ENCODE results near the gene GAS2L1. TPM values are rescaled to one million over a fixed set of nuclear protein-coding genes. Genes with fewer than 3 reads are reported as not detected.

GAS2L1 gene
- total and polyA plus RNA-seq, 10 donors, result 7.0 to 41.5 (median 28.3) TPM

- peaks cover 0 to 55% (median 23%) of the 10 kb centered on the region in 6 donors for H3K36me3 ChIP-seq
- intact Hi-C loops (cut with DNase I; ENCODE audit: low total_unique reads), result no loop called here
- no peak for TF ChIP-seq POLR2A (IDR thresholded peaks at IDR 0.05)
- no peak for TF ChIP-seq CTCF (IDR thresholded peaks at IDR 0.05 in 8 of 11, conservative IDR thresholded peaks at IDR 0.05 in 3 of 11)
- no peak for TF ChIP-seq POLR2AphosphoS5 (IDR thresholded peaks at IDR 0.05)
- peak overlapping the region; percentile 98 to 100 (median 99) for H3K27ac ChIP-seq
- H3K27me3 ChIP-seq (replicated peaks in 1 of 7), result no peaks in the 10 kb centered on the region
- 1 to 2% (median 1%) methylated on average over 14 of the region's 14 CpGs for WGBS, 5 donors
- H3K4me3 ChIP-seq, result peak overlapping the region; percentile 80 to 99 (median 96)
- H3K9me3 ChIP-seq, result no peaks in the 10 kb centered on the region
- peaks cover 51 to 80% (median 72%) of the 10 kb centered on the region in 6 donors for H3K4me1 ChIP-seq
- no peak for DNase-seq
Observed at GRCh38 chr22:29269230-29269604, 37.2 kb upstream of the GAS2L1 start.

- Histone ChIP-seq H3K4me3 (peak overlapping the region; percentile 80 to 99 (median 96)), H3K36me3 (peaks cover 0 to 55% (median 29%) of the 10 kb centered on the region in 6 donors), H3K27me3 (replicated peaks in 1 of 7) (no peaks in the 10 kb centered on the region), H3K9me3 (no peaks in the 10 kb centered on the region), H3K4me1 (peaks cover 51 to 87% (median 78%) of the 10 kb centered on the region in 6 donors), H3K27ac (peak overlapping the region in 7 of 8 donors; percentile 1 to 99 (median 99))
- DNase-seq, result no peak
- TF ChIP-seq CTCF (IDR thresholded peaks at IDR 0.05 in 8 of 11, conservative IDR thresholded peaks at IDR 0.05 in 3 of 11) (no peak), POLR2AphosphoS5 (IDR thresholded peaks at IDR 0.05) (no peak), POLR2A (IDR thresholded peaks at IDR 0.05) (no peak)
- intact Hi-C loops (cut with DNase I; ENCODE audit: low total_unique reads), result no loop called here
- 9 to 14% (median 11%) methylated on average over 13 of the region's 13 CpGs for WGBS, 5 donors
Observed at GRCh38 chr22:29269731-29270474, 36.5 kb upstream of the GAS2L1 start.

DNA sequence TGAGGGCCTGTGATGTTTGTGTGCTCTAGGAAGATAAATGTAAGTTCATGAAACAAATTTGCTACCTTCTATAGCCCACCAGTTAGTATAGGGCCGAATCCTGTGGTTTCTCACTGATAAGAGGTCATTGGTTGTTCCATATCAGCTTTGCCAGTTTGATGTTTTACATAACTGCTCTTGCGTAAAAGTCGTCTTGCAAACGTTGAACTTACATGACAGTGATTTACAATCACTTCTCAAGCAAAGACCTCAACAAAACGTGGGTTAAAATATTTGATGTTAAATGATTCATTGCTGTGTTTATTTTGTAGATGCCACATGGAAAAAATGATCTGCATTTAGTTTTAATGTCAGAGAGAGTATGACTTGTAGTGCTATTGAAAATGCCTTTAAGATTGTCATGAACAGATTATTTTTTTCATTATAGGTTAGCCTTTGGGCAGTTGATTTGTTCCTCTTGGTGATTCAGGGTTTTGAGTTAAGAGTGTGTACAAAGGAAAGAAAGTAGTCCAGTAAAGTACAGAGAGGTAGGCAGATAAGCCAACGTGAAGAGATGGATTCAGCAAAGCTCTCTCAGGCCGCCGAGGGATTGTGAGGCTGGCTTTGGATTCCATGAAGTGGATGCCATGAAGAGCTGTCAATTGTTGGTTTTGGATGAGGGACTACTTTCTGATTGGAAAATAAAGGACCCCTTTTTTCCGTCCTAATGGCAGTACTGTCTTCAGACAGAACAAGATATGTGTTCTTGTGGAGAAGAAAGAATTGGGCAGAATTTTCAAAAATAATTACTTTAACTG is 35.8 kb upstream of the GAS2L1 start:
- Histone ChIP-seq H3K9me3 (no peaks in the 10 kb centered on the region), H3K36me3 (peaks cover 0 to 55% (median 33%) of the 10 kb centered on the region in 6 donors), H3K27ac (peak overlapping the region in 6 of 8 donors; percentile 1 to 99 (median 98)), H3K4me3 (peak overlapping the region; percentile 80 to 99 (median 96)), H3K4me1 (peaks cover 56 to 90% (median 84%) of the 10 kb centered on the region in 6 donors), H3K27me3 (replicated peaks in 1 of 7) (no peaks in the 10 kb centered on the region)
- no peak for TF ChIP-seq POLR2A (IDR thresholded peaks at IDR 0.05)
- TF ChIP-seq POLR2AphosphoS5 (IDR thresholded peaks at IDR 0.05), result no peak
- TF ChIP-seq CTCF (IDR thresholded peaks at IDR 0.05 in 8 of 11, conservative IDR thresholded peaks at IDR 0.05 in 3 of 11), result no peak
- no peak for DNase-seq
- intact Hi-C loops (cut with DNase I; ENCODE audit: low total_unique reads), result no loop called here
- WGBS, 5 donors, result 18 to 25% (median 23%) methylated on average over 9 of the region's 9 CpGs

- Histone ChIP-seq H3K36me3 (peaks cover 0 to 71% (median 51%) of the 10 kb centered on the region in 6 donors), H3K9me3 (no peaks in the 10 kb centered on the region), H3K27me3 (replicated peaks in 1 of 7) (no peaks in the 10 kb centered on the region), H3K4me3 (no peak overlapping the region), H3K4me1 (peaks cover 55 to 90% (median 84%) of the 10 kb centered on the region in 6 donors), H3K27ac (no peak overlapping the region)
- TF ChIP-seq POLR2AphosphoS5 (IDR thresholded peaks at IDR 0.05) (no peak), CTCF (IDR thresholded peaks at IDR 0.05 in 8 of 11, conservative IDR thresholded peaks at IDR 0.05 in 3 of 11) (no peak), POLR2A (IDR thresholded peaks at IDR 0.05) (no peak)
- no peak for DNase-seq
- 75 to 90% (median 82%) methylated on average over 2 of the region's 2 CpGs for whole genome bisulfite sequencing, 5 donors
- intact Hi-C loops (cut with DNase I; ENCODE audit: low total_unique reads), result no loop called here
Observed at GRCh38 chr22:29272624-29273023, 33.8 kb upstream of the GAS2L1 start.
